CD14-positive monocyte (primary cell): ENCODE data around the gene SRI. TPM values are rescaled to one million over a fixed set of nuclear protein-coding genes. Genes with fewer than 3 reads are reported as not detected.

Source experiments
- DNase-seq, 3 donors: peaks; one replicate each; pipeline ENCODE4 v3.0.0-alpha.2; 2011 to 2022
- H2AFZ ChIP-seq: 2 replicates; pipeline ENCODE4 v1.6.0; 2012; ENCODE audit warnings: mild to moderate bottlenecking, low read depth, low read length, inconsistent platforms; ENCODE audit not compliant: insufficient read depth, poor library complexity, severe bottlenecking
- H3K27ac ChIP-seq, 2 donors: 1 replicate in 1 of 2; 2 replicates in 1 of 2; pipeline ENCODE4 v1.5.1; 2012 to 2013; ENCODE audit warnings: low read length in 2 of 2, control low read depth in 1 of 2, inconsistent platforms in 1 of 2, low read depth in 1 of 2, mild to moderate bottlenecking in 1 of 2
- H3K27me3 ChIP-seq, 2 donors: one replicate each; pipeline versions ENCODE4 v1.6.0 to v1.6.1; 2011 to 2013; ENCODE audit warnings: low read length in 2 of 2; ENCODE audit not compliant: control insufficient read depth in 2 of 2, insufficient read depth in 2 of 2
- H3K36me3 ChIP-seq, 2 donors: replicated peaks in 1 of 2; 1 replicate in 1 of 2; 2 replicates in 1 of 2; pipeline versions ENCODE4 v1.5.1 to v1.6.1; 2012 to 2013; ENCODE audit warnings: low read length in 2 of 2, control low read depth in 1 of 2, inconsistent platforms in 1 of 2, mild to moderate bottlenecking in 1 of 2; ENCODE audit not compliant: insufficient read depth in 2 of 2, control insufficient read depth in 1 of 2
- H3K4me1 ChIP-seq, 2 donors: 1 replicate in 1 of 2; 2 replicates in 1 of 2; pipeline versions ENCODE4 v1.5.1 to v1.6.1; 2012 to 2013; ENCODE audit warnings: low read length in 2 of 2, control low read depth in 1 of 2, inconsistent platforms in 1 of 2, mild to moderate bottlenecking in 1 of 2, moderate library complexity in 1 of 2; ENCODE audit not compliant: insufficient read depth in 2 of 2, control insufficient read depth in 1 of 2
- H3K4me2 ChIP-seq: replicated peaks from 2 replicates; pipeline ENCODE3; 2012; ENCODE audit warnings: low read length, moderate library complexity, mild to moderate bottlenecking; ENCODE audit not compliant: poor library complexity, severe bottlenecking; ENCODE audit errors: extremely low read depth
- H3K4me3 ChIP-seq, 3 experiments: fragments of 200-600 bp in 1 of 3; sonication (generic) in 1 of 3; replicated peaks in 1 of 3; 1 replicate in 2 of 3; 2 replicates in 1 of 3; pipeline ENCODE4 v1.5.1; 2011 to 2013; ENCODE audit warnings: low read length in 3 of 3, mild to moderate bottlenecking in 3 of 3, control low read depth in 2 of 3, low read depth in 2 of 3, inconsistent platforms in 1 of 3, moderate library complexity in 1 of 3
- H3K79me2 ChIP-seq: 2 replicates; pipeline ENCODE4 v1.6.0; 2012; ENCODE audit warnings: mild to moderate bottlenecking, control low read depth, inconsistent platforms, low read length, moderate library complexity; ENCODE audit not compliant: insufficient read depth
- H3K9ac ChIP-seq: 2 replicates; pipeline ENCODE4 v1.6.0; 2017; ENCODE audit warnings: low read length, mild to moderate bottlenecking; ENCODE audit not compliant: insufficient read depth, poor library complexity, severe bottlenecking
- H3K9me3 ChIP-seq, 2 donors: replicated peaks in 1 of 2; 1 replicate in 1 of 2; 2 replicates in 1 of 2; pipeline versions ENCODE4 v1.5.1 to v1.6.1; 2012 to 2013; ENCODE audit warnings: low read length in 2 of 2, control low read depth in 1 of 2; ENCODE audit not compliant: control insufficient read depth in 1 of 2, insufficient read depth in 1 of 2
- H4K20me1 ChIP-seq: 2 replicates; pipeline ENCODE4 v1.6.0; 2012; ENCODE audit warnings: mild to moderate bottlenecking, low read length, control low read depth, moderate library complexity; ENCODE audit not compliant: insufficient read depth
- H3K27ac Mint-ChIP-seq, 7 donors: one replicate each; pipeline ENCODE4 v1.8.0; 2020; ENCODE audit warnings: mild to moderate bottlenecking in 7 of 7, mixed read lengths in 7 of 7, moderate library complexity in 6 of 7, inconsistent platforms in 2 of 7
- H3K27me3 Mint-ChIP-seq, 3 donors: one replicate each; pipeline ENCODE4 v1.8.0; 2021 to 2022; ENCODE audit warnings: low read depth in 3 of 3, mild to moderate bottlenecking in 3 of 3, mixed read lengths in 3 of 3, moderate library complexity in 3 of 3, inconsistent platforms in 1 of 3
- H3K36me3 Mint-ChIP-seq, 2 donors: one replicate each; pipeline ENCODE4 v1.8.0; 2020; ENCODE audit warnings: mixed read lengths in 2 of 2, inconsistent platforms in 1 of 2, mild to moderate bottlenecking in 1 of 2
- H3K4me1 Mint-ChIP-seq: one replicate; pipeline ENCODE4 v1.8.0; 2020; ENCODE audit warnings: mild to moderate bottlenecking, mixed read lengths
- H3K4me3 Mint-ChIP-seq, 2 donors: one replicate each; pipeline ENCODE4 v1.8.0; 2020; ENCODE audit warnings: mild to moderate bottlenecking in 2 of 2, mixed read lengths in 2 of 2, moderate library complexity in 1 of 2
- H3K9me3 Mint-ChIP-seq, 7 donors: one replicate each; pipeline ENCODE4 v1.8.0; 2020 to 2022; ENCODE audit warnings: mixed read lengths in 7 of 7, mild to moderate bottlenecking in 6 of 7, moderate library complexity in 6 of 7, inconsistent platforms in 2 of 7
- CTCF ChIP-seq: fragments of 200-600 bp; IDR thresholded peaks from one replicate; pipeline ENCODE4 v1.8.0; 2022; ENCODE audit warnings: antibody characterized with exemption, mild to moderate bottlenecking
- WGBS: methylation state at CpG from one replicate; pipeline ENCODE4 v1.1.5; 2013; ENCODE audit warnings: missing lambda C conversion rate; ENCODE audit not compliant: insufficient coverage; 5-methylcytosine and 5-hydroxymethylcytosine counted together
- intact Hi-C, 2 donors: fragments of 100-400 bp; cut with micrococcal nuclease; formaldehyde crosslinking; loops; one replicate each; pipeline versions ENCODE4 v1.15.0 to v1.15.1; 2023
- polyA plus RNA-seq, 3 donors: library from polyadenylated mRNA; depleted of rRNA in 1 of 3; unstranded in 2 of 3; stranded (reverse) in 1 of 3; fragments of 300-500 nt in 2 of 3; fragments of >200 nt in 1 of 3; fragmentation: Illumina TruSeq in 2 of 3; gene quantifications; 1 replicate in 2 of 3; 2 replicates in 1 of 3; pipeline ENCODE4 v1.2.3, GENCODE V29; 2012 to 2021

SRI gene
- polyA plus RNA-seq, 3 donors = 53.0 to 238 (median 216) TPM

GRCh38 chr7:88268858-88269257 is 49.0 kb upstream of the SRI start:
- Mint-ChIP-seq H3K36me3 (peaks cover 5 to 10% of the 10 kb centered on the region in 2 donors), H3K27ac (peak overlapping the region; percentile 52 to 92 (median 89)), H3K4me3 (peak overlapping the region in 1 of 2 donors; percentile 43), H3K4me1 (peaks cover 52% of the 10 kb centered on the region), H3K27me3 (peaks cover 0 to 2% (median 0%) of the 10 kb centered on the region in 3 donors), H3K9me3 (peaks cover 0 to 11% (median 5%) of the 10 kb centered on the region in 7 donors)
- H3K27me3 ChIP-seq = no peaks in the 10 kb centered on the region
- no peaks in the 10 kb centered on the region for H3K9me3 ChIP-seq
- DNase-seq = peak; percentile 75 to 92 (median 87)
- H3K27ac ChIP-seq = peak overlapping the region in 1 of 2 donors; percentile 58
- H2AFZ ChIP-seq = no peak overlapping the region
- H3K4me3 ChIP-seq = peak overlapping the region in 1 of 3 experiments; percentile 36
- peaks cover 37 to 48% of the 10 kb centered on the region in 2 donors for H3K4me1 ChIP-seq
- H3K79me2 ChIP-seq = no peaks in the 10 kb centered on the region
- no peak for TF ChIP-seq CTCF
- no peak overlapping the region for H3K9ac ChIP-seq
- H4K20me1 ChIP-seq = no peaks in the 10 kb centered on the region
- WGBS = 31% methylated on average over 2 of the region's 2 CpGs
- intact Hi-C loops = loop anchor here in 1 of 2 donors (10.0 kb wide), 1 partner anchor 46 kb away; no protein-coding TSS in a partner anchor
- no peaks in the 10 kb centered on the region for H3K36me3 ChIP-seq
- H3K4me2 ChIP-seq = peak overlapping the region; percentile 49

- Histone ChIP-seq H2AFZ (no peak overlapping the region), H3K4me1 (peaks cover 37 to 51% of the 10 kb centered on the region in 2 donors), H3K36me3 (no peaks in the 10 kb centered on the region), H3K79me2 (no peaks in the 10 kb centered on the region), H3K9me3 (no peaks in the 10 kb centered on the region), H3K27ac (peak overlapping the region in 1 of 2 donors; percentile 58), H3K9ac (no peak overlapping the region), H3K4me3 (peak overlapping the region in 1 of 3 experiments; percentile 36), H4K20me1 (no peaks in the 10 kb centered on the region), H3K27me3 (no peaks in the 10 kb centered on the region), H3K4me2 (peak overlapping the region; percentile 49)
- WGBS = no CpG with 5 or more reads among the region's 2 CpGs
- H3K4me1 Mint-ChIP-seq = peaks cover 47% of the 10 kb centered on the region
- H3K9me3 Mint-ChIP-seq = peaks cover 0 to 11% (median 5%) of the 10 kb centered on the region in 7 donors
- peaks cover 0 to 2% (median 0%) of the 10 kb centered on the region in 3 donors for H3K27me3 Mint-ChIP-seq
- peaks cover 5 to 10% of the 10 kb centered on the region in 2 donors for H3K36me3 Mint-ChIP-seq
- peak in 2 of 3 donors; percentile 55 to 59 for DNase-seq
- no peak for TF ChIP-seq CTCF
- H3K4me3 Mint-ChIP-seq = peak overlapping the region in 1 of 2 donors; percentile 4
- H3K27ac Mint-ChIP-seq = peak overlapping the region; percentile 6 to 92 (median 85)
- intact Hi-C loops = loop anchor here in 1 of 2 donors (10.0 kb wide), 1 partner anchor 47 kb away; no protein-coding TSS in a partner anchor
These were observed 48.2 kb upstream of the SRI start for GRCh38 chr7:88268051-88268450.
